CD4-positive, CD25-positive, alpha-beta regulatory T cell (primary cell): ENCODE results near the gene OPRD1. TPM values are rescaled to one million over a fixed set of nuclear protein-coding genes. Genes with fewer than 3 reads are reported as not detected.

Source experiments
- ATAC-seq, 2 donors: fragments of 150-1000 bp; cut with Tn5 transposase; one replicate each; pipeline ENCODE4 v1.10.0; 2021; ENCODE audit warnings: low read depth in 2 of 2, moderate number of reproducible peaks in 2 of 2, moderate library complexity in 1 of 2
- DNase-seq, 3 donors: peaks; one replicate each; pipeline versions ENCODE4 v3.0.0 to v3.0.0-alpha.2; 2012 to 2022; ENCODE audit warnings: mixed read lengths in 1 of 3
- H3K27ac ChIP-seq: one replicate; pipeline ENCODE4 v1.7.0; 2013; ENCODE audit warnings: mild to moderate bottlenecking, low read length; ENCODE audit not compliant: insufficient read depth, poor library complexity, severe bottlenecking
- H3K27me3 ChIP-seq: one replicate; pipeline ENCODE4 v1.7.0; 2013; ENCODE audit warnings: low read length; ENCODE audit not compliant: control insufficient read depth, insufficient read depth
- H3K36me3 ChIP-seq: one replicate; pipeline ENCODE4 v1.7.0; 2013; ENCODE audit warnings: mild to moderate bottlenecking, low read length, moderate library complexity; ENCODE audit not compliant: control insufficient read depth, insufficient read depth
- H3K4me1 ChIP-seq: 2 replicates; pipeline ENCODE4 v1.7.0; 2013; ENCODE audit warnings: mild to moderate bottlenecking, low read length; ENCODE audit not compliant: insufficient read depth, control insufficient read depth, poor library complexity, severe bottlenecking
- H3K4me3 ChIP-seq: one replicate; pipeline ENCODE4 v1.7.0; 2013; ENCODE audit warnings: low read depth, mild to moderate bottlenecking, low read length, moderate library complexity
- H3K9me3 ChIP-seq, 2 experiments: 1 replicate in 1 of 2; 2 replicates in 1 of 2; pipeline ENCODE4 v1.7.0; 2013; ENCODE audit warnings: low read length in 2 of 2, mild to moderate bottlenecking in 1 of 2, moderate library complexity in 1 of 2; ENCODE audit not compliant: control insufficient read depth in 2 of 2
- H3K27ac Mint-ChIP-seq, 3 donors: one replicate each; pipeline ENCODE4 v1.8.0; 2020 to 2022; ENCODE audit warnings: mild to moderate bottlenecking in 3 of 3, mixed read lengths in 3 of 3, moderate library complexity in 2 of 3
- H3K27me3 Mint-ChIP-seq: one replicate; pipeline ENCODE4 v1.8.0; 2022; ENCODE audit warnings: mild to moderate bottlenecking, mixed read lengths
- H3K36me3 Mint-ChIP-seq: one replicate; pipeline ENCODE4 v1.8.0; 2020; ENCODE audit warnings: mixed read lengths
- H3K4me1 Mint-ChIP-seq, 4 donors: one replicate each; pipeline ENCODE4 v1.8.0; 2020 to 2022; ENCODE audit warnings: mixed read lengths in 4 of 4, mild to moderate bottlenecking in 1 of 4
- H3K4me3 Mint-ChIP-seq, 4 donors: one replicate each; pipeline ENCODE4 v1.8.0; 2020 to 2022; ENCODE audit warnings: mild to moderate bottlenecking in 4 of 4, mixed read lengths in 4 of 4, moderate library complexity in 3 of 4
- H3K9me3 Mint-ChIP-seq, 7 donors: one replicate each; pipeline ENCODE4 v1.8.0; 2020 to 2022; ENCODE audit warnings: mixed read lengths in 7 of 7, mild to moderate bottlenecking in 3 of 7, moderate library complexity in 2 of 7
- polyA plus RNA-seq, 4 donors: library from polyadenylated mRNA; unstranded; fragments of 300-500 nt; fragmentation: Illumina TruSeq; gene quantifications; one replicate each; pipeline ENCODE4 v1.2.3, GENCODE V29; 2021
- total RNA-seq: library from RNA; stranded (reverse); gene quantifications from one replicate; pipeline ENCODE4 v1.2.3, GENCODE V29; 2022

The OPRD1 gene
- total and polyA plus RNA-seq, 5 donors from 2014 or later = 0.02 TPM; not detected in 4

DNA sequence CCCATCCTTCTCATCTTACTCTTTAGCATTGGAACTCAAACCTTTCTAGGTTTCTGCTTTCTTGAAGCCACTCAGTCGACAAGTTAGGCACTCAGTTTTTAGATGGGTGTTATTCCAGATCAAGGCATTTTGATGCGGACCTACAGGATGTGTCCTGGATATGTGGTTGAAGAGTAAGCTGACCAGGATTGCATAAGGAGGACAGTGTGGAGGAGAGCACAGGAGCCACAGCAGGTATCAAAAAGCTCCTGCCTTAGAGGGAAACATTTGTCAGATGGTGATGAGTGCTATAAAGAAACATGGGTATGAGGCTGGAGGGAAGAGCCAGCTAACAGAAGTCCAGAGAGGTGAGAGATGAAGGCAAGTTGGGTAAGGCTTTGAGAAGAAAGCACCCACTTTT, 33.9 kb upstream of the OPRD1 start:
- no peaks in the 10 kb centered on the region for H3K27me3 ChIP-seq
- peaks cover 8% of the 10 kb centered on the region for H3K4me1 ChIP-seq
- Mint-ChIP-seq H3K36me3 (no peaks in the 10 kb centered on the region), H3K4me3 (peak overlapping the region in 1 of 4 donors; percentile 43), H3K9me3 (no peaks in the 10 kb centered on the region), H3K27me3 (no peaks in the 10 kb centered on the region), H3K27ac (peak overlapping the region in 1 of 3 donors; percentile 41), H3K4me1 (peaks cover 0 to 13% (median 5%) of the 10 kb centered on the region in 4 donors)
- ATAC-seq (no peak), DNase-seq (no peak)
- no peak overlapping the region for H3K27ac ChIP-seq
- H3K4me3 ChIP-seq = no peak overlapping the region
- H3K36me3 ChIP-seq = no peaks in the 10 kb centered on the region
- H3K9me3 ChIP-seq = no peaks in the 10 kb centered on the region

DNA sequence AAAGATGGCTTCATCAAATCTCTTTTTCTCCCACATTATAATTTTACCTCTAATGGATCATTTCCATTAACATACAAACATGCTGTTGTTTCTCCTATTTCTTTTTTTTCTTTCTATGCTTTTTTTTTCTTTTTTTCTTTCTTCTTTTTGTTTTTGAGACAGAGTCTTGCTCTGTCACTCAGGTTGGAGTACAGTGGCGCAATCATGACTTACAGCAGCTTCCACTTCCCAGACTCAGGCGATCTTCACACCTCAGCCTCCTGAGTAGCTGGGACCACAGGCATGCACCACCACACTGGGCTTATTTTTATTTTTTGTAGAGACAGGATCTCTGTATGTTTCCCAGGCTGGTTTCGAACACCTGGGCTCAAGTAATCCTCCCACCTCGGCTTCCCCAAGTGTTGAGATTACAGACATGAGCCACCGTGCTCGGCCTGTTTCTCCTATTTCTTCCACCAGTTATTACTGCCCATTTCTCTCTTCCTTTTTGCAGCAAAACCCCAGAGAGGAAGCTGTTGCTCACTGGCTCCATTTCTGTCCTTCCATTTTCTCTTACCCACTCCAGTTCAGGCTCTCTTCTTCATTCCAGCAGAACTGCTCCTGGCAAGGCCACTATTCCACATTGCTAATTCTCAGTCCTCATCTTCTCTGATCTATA, 32.1 kb upstream of the OPRD1 start:
- Mint-ChIP-seq H3K9me3 (no peaks in the 10 kb centered on the region), H3K27me3 (peaks cover under 1% of the 10 kb centered on the region), H3K4me3 (no peak overlapping the region)

DNA sequence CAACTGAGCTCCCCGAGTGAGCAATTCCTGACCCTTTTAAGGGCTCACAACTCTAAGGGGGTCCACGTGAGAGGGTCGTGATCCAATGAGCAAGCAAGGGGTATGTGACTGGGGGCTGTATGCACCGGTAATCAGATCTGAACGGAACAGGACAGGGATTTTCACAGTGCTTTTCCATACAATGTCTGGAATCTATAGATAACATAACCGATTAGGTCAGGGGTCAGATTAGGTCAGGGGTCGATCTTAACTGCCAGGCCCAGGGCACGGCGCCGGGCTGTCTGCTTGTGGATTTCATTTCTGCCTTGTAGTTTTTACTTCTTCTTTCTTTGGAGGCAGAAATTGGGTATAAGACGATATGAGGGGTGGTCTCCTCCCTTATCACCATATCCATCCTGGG, 30.7 kb upstream of the OPRD1 start:
- H3K27ac ChIP-seq = no peak overlapping the region
- H3K9me3 ChIP-seq = no peaks in the 10 kb centered on the region
- Mint-ChIP-seq H3K36me3 (no peaks in the 10 kb centered on the region), H3K4me1 (peaks cover 0 to 7% (median 4%) of the 10 kb centered on the region in 4 donors), H3K4me3 (no peak overlapping the region), H3K27ac (no peak overlapping the region), H3K27me3 (peaks cover 6% of the 10 kb centered on the region), H3K9me3 (no peaks in the 10 kb centered on the region)
- H3K4me3 ChIP-seq = no peak overlapping the region
- no peaks in the 10 kb centered on the region for H3K27me3 ChIP-seq
- no peak for DNase-seq
- no peaks in the 10 kb centered on the region for H3K36me3 ChIP-seq
- H3K4me1 ChIP-seq = no peaks in the 10 kb centered on the region
- ATAC-seq = no peak

More for the DNA sequence above, 32.1 kb upstream of the OPRD1 start:
- Histone ChIP-seq H3K36me3 (no peaks in the 10 kb centered on the region), H3K9me3 (no peaks in the 10 kb centered on the region), H3K27ac (no peak overlapping the region), H3K27me3 (no peaks in the 10 kb centered on the region), H3K4me3 (no peak overlapping the region), H3K4me1 (peaks cover 6% of the 10 kb centered on the region)
- no peaks in the 10 kb centered on the region for H3K36me3 Mint-ChIP-seq
- peaks cover 0 to 11% (median 5%) of the 10 kb centered on the region in 4 donors for H3K4me1 Mint-ChIP-seq
- no peak for DNase-seq
- ATAC-seq = no peak
- H3K27ac Mint-ChIP-seq = peak overlapping the region in 1 of 3 donors; percentile 9

DNA sequence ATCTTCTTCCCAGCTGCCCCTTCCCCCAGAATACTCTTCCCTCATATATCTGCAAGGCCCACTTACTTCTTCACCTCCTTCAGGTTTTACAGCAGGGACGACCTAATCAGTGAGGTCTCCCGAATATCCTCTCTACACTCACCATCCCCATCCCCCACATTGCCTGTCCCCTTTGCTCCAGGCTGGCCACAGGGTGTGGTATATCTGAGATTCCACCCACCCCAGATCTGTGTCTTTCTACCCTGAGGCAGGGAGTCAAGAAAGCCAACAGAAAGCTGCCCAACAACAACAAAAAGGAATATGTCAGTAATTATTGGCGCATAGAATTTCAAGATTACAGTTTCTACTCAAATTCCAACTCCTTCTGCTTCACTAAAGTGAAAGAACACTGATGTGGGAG, 30.0 kb upstream of the OPRD1 start:
- Mint-ChIP-seq H3K4me1 (peaks cover 0 to 7% (median 4%) of the 10 kb centered on the region in 4 donors), H3K27ac (no peak overlapping the region), H3K9me3 (no peaks in the 10 kb centered on the region), H3K4me3 (no peak overlapping the region), H3K36me3 (no peaks in the 10 kb centered on the region), H3K27me3 (peaks cover 6% of the 10 kb centered on the region)
- Histone ChIP-seq H3K9me3 (no peaks in the 10 kb centered on the region), H3K4me1 (no peaks in the 10 kb centered on the region), H3K36me3 (no peaks in the 10 kb centered on the region), H3K27me3 (no peaks in the 10 kb centered on the region), H3K27ac (no peak overlapping the region), H3K4me3 (no peak overlapping the region)
- DNase-seq (no peak), ATAC-seq (no peak)

- H3K4me3 ChIP-seq = no peak overlapping the region
- peaks cover 6% of the 10 kb centered on the region for H3K27me3 Mint-ChIP-seq
- H3K27ac ChIP-seq = no peak overlapping the region
- H3K4me1 ChIP-seq = no peaks in the 10 kb centered on the region
- no peaks in the 10 kb centered on the region for H3K27me3 ChIP-seq
- DNase-seq = no peak
- ATAC-seq = no peak
- no peak overlapping the region for H3K4me3 Mint-ChIP-seq
- no peaks in the 10 kb centered on the region for H3K9me3 Mint-ChIP-seq
- no peaks in the 10 kb centered on the region for H3K9me3 ChIP-seq
- peaks cover 0 to 7% (median 4%) of the 10 kb centered on the region in 4 donors for H3K4me1 Mint-ChIP-seq
- no peaks in the 10 kb centered on the region for H3K36me3 ChIP-seq
- H3K27ac Mint-ChIP-seq = no peak overlapping the region
- H3K36me3 Mint-ChIP-seq = no peaks in the 10 kb centered on the region
These were observed 28.6 kb upstream of the OPRD1 start for GRCh38 chr1:28783363-28783762.

- Mint-ChIP-seq H3K36me3 (no peaks in the 10 kb centered on the region), H3K27ac (no peak overlapping the region), H3K27me3 (peaks cover 21% of the 10 kb centered on the region), H3K4me3 (no peak overlapping the region), H3K4me1 (peaks cover 0 to 7% (median 4%) of the 10 kb centered on the region in 4 donors), H3K9me3 (no peaks in the 10 kb centered on the region)
- no peaks in the 10 kb centered on the region for H3K4me1 ChIP-seq
- H3K4me3 ChIP-seq = no peak overlapping the region
- H3K27me3 ChIP-seq = no peaks in the 10 kb centered on the region
- ATAC-seq (no peak), DNase-seq (no peak)
- H3K27ac ChIP-seq = no peak overlapping the region
- H3K9me3 ChIP-seq = no peaks in the 10 kb centered on the region
- H3K36me3 ChIP-seq = no peaks in the 10 kb centered on the region
These were observed 22.6 kb upstream of the OPRD1 start for GRCh38 chr1:28789412-28789811.

DNA sequence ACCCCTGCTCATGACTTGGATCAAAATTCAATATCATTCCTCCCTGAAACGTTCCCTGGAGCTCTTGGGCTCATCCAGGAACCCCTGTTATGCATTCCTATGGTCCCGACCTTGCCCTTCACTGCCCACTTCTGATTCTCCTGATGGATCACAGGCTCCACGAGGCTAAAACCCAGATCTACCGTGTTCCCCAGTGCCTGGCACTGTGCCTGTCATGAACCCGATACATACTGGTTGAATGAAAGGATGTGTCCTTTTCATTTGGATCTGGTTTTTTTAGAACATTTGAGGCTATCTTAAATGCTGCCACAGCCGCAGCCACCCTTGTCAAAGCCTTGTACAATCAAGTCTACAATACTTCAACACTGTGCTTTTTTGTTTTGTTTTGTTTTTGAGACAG, 22.2 kb upstream of the OPRD1 start:
- no peaks in the 10 kb centered on the region for H3K4me1 ChIP-seq
- H3K9me3 ChIP-seq = no peaks in the 10 kb centered on the region
- Mint-ChIP-seq H3K4me1 (peaks cover 0 to 7% (median 4%) of the 10 kb centered on the region in 4 donors), H3K27ac (no peak overlapping the region), H3K27me3 (peaks cover 21% of the 10 kb centered on the region), H3K9me3 (no peaks in the 10 kb centered on the region), H3K36me3 (no peaks in the 10 kb centered on the region), H3K4me3 (no peak overlapping the region)
- no peaks in the 10 kb centered on the region for H3K27me3 ChIP-seq
- DNase-seq (no peak), ATAC-seq (no peak)
- no peak overlapping the region for H3K27ac ChIP-seq
- no peaks in the 10 kb centered on the region for H3K36me3 ChIP-seq
- no peak overlapping the region for H3K4me3 ChIP-seq

DNA sequence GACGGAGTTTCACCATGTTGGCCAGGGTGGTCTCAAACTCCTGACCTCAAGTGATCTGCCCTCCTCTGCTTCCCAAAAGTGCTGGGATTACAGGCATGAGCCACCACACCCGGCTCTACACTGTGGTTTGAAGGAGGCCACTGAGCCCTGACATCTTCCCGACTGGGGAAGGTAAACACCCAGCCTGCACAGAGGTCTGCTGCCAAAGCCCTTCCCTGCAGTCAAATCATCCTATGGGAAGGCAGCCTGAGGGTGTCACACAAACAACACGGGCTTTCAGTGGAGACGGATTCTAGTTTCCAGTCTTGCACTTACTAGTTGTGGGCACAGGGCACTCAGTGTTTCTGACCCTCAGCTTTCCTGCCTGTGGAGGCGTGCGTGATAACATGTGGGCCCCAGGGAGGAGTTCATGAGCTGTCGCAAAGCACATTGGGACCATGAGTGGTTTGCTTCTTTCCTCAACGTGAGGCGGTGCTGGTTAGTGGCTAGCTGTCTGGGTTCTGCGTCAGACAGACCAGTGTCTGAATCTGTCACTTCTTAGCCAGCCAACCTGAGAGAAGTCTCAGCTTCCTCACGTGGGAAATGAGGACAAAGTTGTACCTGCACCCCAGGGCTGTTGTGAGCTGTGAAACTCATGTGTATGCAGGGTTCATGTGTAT, 21.5 kb upstream of the OPRD1 start:
- no peaks in the 10 kb centered on the region for H3K9me3 ChIP-seq
- DNase-seq = no peak
- no peaks in the 10 kb centered on the region for H3K4me1 ChIP-seq
- H3K36me3 ChIP-seq = no peaks in the 10 kb centered on the region
- no peak overlapping the region for H3K4me3 Mint-ChIP-seq
- H3K27me3 Mint-ChIP-seq = peaks cover 14% of the 10 kb centered on the region
- H3K27me3 ChIP-seq = no peaks in the 10 kb centered on the region
- no peaks in the 10 kb centered on the region for H3K9me3 Mint-ChIP-seq
- no peaks in the 10 kb centered on the region for H3K36me3 Mint-ChIP-seq
- no peak for ATAC-seq
- peaks cover 0 to 3% (median 0%) of the 10 kb centered on the region in 4 donors for H3K4me1 Mint-ChIP-seq
- H3K4me3 ChIP-seq = no peak overlapping the region
- H3K27ac ChIP-seq = no peak overlapping the region
- no peak overlapping the region for H3K27ac Mint-ChIP-seq
